Measurements from ENCODE around the gene NEU2. TPM values are rescaled to one million over a fixed set of nuclear protein-coding genes. Genes with fewer than 3 reads are reported as not detected.

The NEU2 gene
- total RNA-seq, 1 donor from 2014 or later: not detected

- peak; percentile 40 for FAIRE-seq
- DNase-seq (ENCODE audit: low read depth): no peak
- TF ChIP-seq CTCF (IDR thresholded peaks at IDR 0.05; ENCODE audit: insufficient read depth, low read length, severe bottlenecking): no peak
These were observed 31.4 kb upstream of the NEU2 start for GRCh38 chr2:233000886-233001750.

GRCh38 chr2:233002829-233003657, 29.4 kb upstream of the NEU2 start:
- no peak for FAIRE-seq
- no peak for DNase-seq (ENCODE audit: low read depth)
- H3K27me3 ChIP-seq (ENCODE audit: control insufficient read depth, insufficient read depth, low read length): no peaks in the 10 kb centered on the region

More at GRCh38 chr2:233000886-233001750, 31.4 kb upstream of the NEU2 start:
- H3K36me3 ChIP-seq (ENCODE audit: control insufficient read depth, insufficient read depth, low read length): no peaks in the 10 kb centered on the region
- no peak overlapping the region for H3K4me3 ChIP-seq (ENCODE audit: low read depth, low read length)
- H3K27me3 ChIP-seq (ENCODE audit: control insufficient read depth, insufficient read depth, low read length): no peaks in the 10 kb centered on the region

GRCh38 chr2:233003658-233004555, 28.6 kb upstream of the NEU2 start:
- FAIRE-seq (no peak), DNase-seq (ENCODE audit: low read depth) (no peak)
- H3K36me3 ChIP-seq (ENCODE audit: control insufficient read depth, insufficient read depth, low read length): no peaks in the 10 kb centered on the region
- H3K4me3 ChIP-seq (ENCODE audit: low read depth, low read length): no peak overlapping the region
- H3K27me3 ChIP-seq (ENCODE audit: control insufficient read depth, insufficient read depth, low read length): no peaks in the 10 kb centered on the region
- no peak for TF ChIP-seq CTCF (IDR thresholded peaks at IDR 0.05; ENCODE audit: insufficient read depth, low read length, severe bottlenecking)

More at GRCh38 chr2:233002829-233003657, 29.4 kb upstream of the NEU2 start:
- no peaks in the 10 kb centered on the region for H3K36me3 ChIP-seq (ENCODE audit: control insufficient read depth, insufficient read depth, low read length)
- H3K4me3 ChIP-seq (ENCODE audit: low read depth, low read length): no peak overlapping the region
- no peak for TF ChIP-seq CTCF (IDR thresholded peaks at IDR 0.05; ENCODE audit: insufficient read depth, low read length, severe bottlenecking)

- Histone ChIP-seq H3K4me3 (ENCODE audit: low read depth, low read length) (no peak overlapping the region), H3K27me3 (ENCODE audit: control insufficient read depth, insufficient read depth, low read length) (no peaks in the 10 kb centered on the region), H3K36me3 (ENCODE audit: control insufficient read depth, insufficient read depth, low read length) (no peaks in the 10 kb centered on the region)
- FAIRE-seq (peak; percentile 43), DNase-seq (ENCODE audit: low read depth) (no peak)
- TF ChIP-seq CTCF (IDR thresholded peaks at IDR 0.05; ENCODE audit: insufficient read depth, low read length, severe bottlenecking): no peak
These were observed 27.4 kb upstream of the NEU2 start for GRCh38 chr2:233005096-233005495.

- TF ChIP-seq CTCF (IDR thresholded peaks at IDR 0.05; ENCODE audit: insufficient read depth, low read length, severe bottlenecking): no peak
- FAIRE-seq (no peak), DNase-seq (ENCODE audit: low read depth) (no peak)
- Histone ChIP-seq H3K36me3 (ENCODE audit: control insufficient read depth, insufficient read depth, low read length) (no peaks in the 10 kb centered on the region), H3K4me3 (ENCODE audit: low read depth, low read length) (no peak overlapping the region), H3K27me3 (ENCODE audit: control insufficient read depth, insufficient read depth, low read length) (peaks cover 4% of the 10 kb centered on the region)
These were observed 25.8 kb upstream of the NEU2 start for GRCh38 chr2:233006648-233007047.

Data from bronchial epithelial cell (primary cell).